Left ventricle myocardium inferior (tissue), 1 donor: ENCODE measurements around the gene ADAP2. TPM values are rescaled to one million over a fixed set of nuclear protein-coding genes. Genes with fewer than 3 reads are reported as not detected.
"Not testable (repeated sequence)": the region's sequence is repeated elsewhere in the genome, so short reads cannot be mapped to it uniquely, and the experiment has no call there.

Experiments used
- DNase-seq: peaks from one replicate; pipeline ENCODE4 v3.0.0-alpha.2; 2020
- H3K27ac ChIP-seq: fragments of 200-600 bp; replicated peaks from 2 replicates; pipeline ENCODE4 v1.8.0; 2021
- H3K27me3 ChIP-seq: fragments of 200-600 bp; 2 replicates; pipeline ENCODE4 v1.8.0; 2021; ENCODE audit warnings: low read depth
- H3K36me3 ChIP-seq: fragments of 200-600 bp; 2 replicates; pipeline ENCODE4 v1.8.0; 2021
- H3K4me1 ChIP-seq: fragments of 200-600 bp; 2 replicates; pipeline ENCODE4 v1.8.0; 2021
- H3K4me3 ChIP-seq: fragments of 200-600 bp; 2 replicates; pipeline ENCODE4 v1.8.0; 2021; ENCODE audit warnings: mild to moderate bottlenecking, moderate library complexity
- H3K9me3 ChIP-seq: fragments of 200-600 bp; replicated peaks from 2 replicates; pipeline ENCODE4 v1.8.0; 2021
- CTCF ChIP-seq: fragments of 200-600 bp; IDR thresholded peaks from 2 replicates; pipeline ENCODE4 v1.8.0; 2021; ENCODE audit warnings: antibody characterized with exemption, mild to moderate bottlenecking, borderline replicate concordance
- intact Hi-C: fragments of 100-400 bp; cut with micrococcal nuclease; formaldehyde crosslinking; loops from one replicate; pipeline ENCODE4 v1.11.0; 2022
- total RNA-seq: library from RNA; stranded (reverse); fragmentation: NEBNext Ultra II Directional; extraction: Animal tissue kit (Norgen Biotek cat#: 25700); gene quantifications from one replicate; pipeline ENCODE4 v1.2.1, GENCODE V29; 2021
- donor health status: DM: no; HTN: yes; CAD: no; lungs with severe emphysema.

Gene ADAP2
- total RNA-seq, 1 donor from 2014 or later, result 7.0 TPM

- Histone ChIP-seq H3K27me3 (no peaks in the 10 kb centered on the region), H3K9me3 (no peaks in the 10 kb centered on the region), H3K4me1 (peaks cover 24% of the 10 kb centered on the region), H3K27ac (peak overlapping the region; percentile 95), H3K4me3 (peak overlapping the region; percentile 82), H3K36me3 (peaks cover 2% of the 10 kb centered on the region)
- no peak for TF ChIP-seq CTCF
- no peak for DNase-seq
- intact Hi-C loops, result no loop called here
These were observed 48.5 kb downstream of the ADAP2 start for GRCh38 chr17:30969989-30970830.

- peak; percentile 64 for TF ChIP-seq CTCF
- H3K4me3 ChIP-seq, result peak within 1 kb of the TSS; percentile 82
- peaks cover 10% of the 10 kb centered on the region for H3K36me3 ChIP-seq
- no peaks in the 10 kb centered on the region for H3K9me3 ChIP-seq
- H3K4me1 ChIP-seq, result peaks cover 24% of the 10 kb centered on the region
- H3K27me3 ChIP-seq, result no peaks in the 10 kb centered on the region
- H3K27ac ChIP-seq, result peak within 1 kb of the TSS; percentile 95
- peak; percentile 86 for DNase-seq
- intact Hi-C loops, result no loop called here
These were observed 49.3 kb downstream of the ADAP2 start, which contains the start of gene RNF135 for GRCh38 chr17:30970831-30971567. Gene RNF135 (plus strand): TSS chr17:30971039. CDS start chr17:30971074, 35 bp downstream.

GRCh38 chr17:30975042-30975820 is 53.5 kb downstream of the ADAP2 start:
- Histone ChIP-seq H3K9me3 (no peaks in the 10 kb centered on the region), H3K4me1 (peaks cover 18% of the 10 kb centered on the region), H3K36me3 (peaks cover 12% of the 10 kb centered on the region), H3K27ac (no peak overlapping the region), H3K4me3 (no peak overlapping the region), H3K27me3 (no peaks in the 10 kb centered on the region)
- no peak for TF ChIP-seq CTCF
- intact Hi-C loops, result no loop called here
- no peak for DNase-seq

- H3K27ac ChIP-seq, H3K27me3 ChIP-seq, intact Hi-C loops, H3K9me3 ChIP-seq, H3K4me3 ChIP-seq, DNase-seq, H3K4me1 ChIP-seq: not testable (repeated sequence)
- peaks cover 13% of the 10 kb centered on the region for H3K36me3 ChIP-seq
These were observed 58.2 kb downstream of the ADAP2 start for GRCh38 chr17:30979919-30980318.

- intact Hi-C loops, result no loop called here
- no peak for TF ChIP-seq CTCF
- Histone ChIP-seq H3K9me3 (no peaks in the 10 kb centered on the region), H3K27me3 (no peaks in the 10 kb centered on the region), H3K36me3 (peaks cover 21% of the 10 kb centered on the region), H3K27ac (no peak overlapping the region), H3K4me3 (no peak overlapping the region), H3K4me1 (no peaks in the 10 kb centered on the region)
- DNase-seq, result no peak
These were observed 60.1 kb downstream of the ADAP2 start for GRCh38 chr17:30981531-30982519.
